GM21528 (cell line): ENCODE measurements around the gene NBPF20.
"Not testable (repeated sequence)": the region's sequence is repeated elsewhere in the genome, so short reads cannot be mapped to it uniquely, and the experiment has no call there.

Experiments used
- ATAC-seq: cut with Tn5 transposase; IDR thresholded peaks from one replicate; pipeline ENCODE4 v1.9.1; 2021; ENCODE audit warnings: mild to moderate bottlenecking, moderate library complexity; ENCODE audit not compliant: unreplicated experiment, low FRiP score

NBPF20 gene

DNA sequence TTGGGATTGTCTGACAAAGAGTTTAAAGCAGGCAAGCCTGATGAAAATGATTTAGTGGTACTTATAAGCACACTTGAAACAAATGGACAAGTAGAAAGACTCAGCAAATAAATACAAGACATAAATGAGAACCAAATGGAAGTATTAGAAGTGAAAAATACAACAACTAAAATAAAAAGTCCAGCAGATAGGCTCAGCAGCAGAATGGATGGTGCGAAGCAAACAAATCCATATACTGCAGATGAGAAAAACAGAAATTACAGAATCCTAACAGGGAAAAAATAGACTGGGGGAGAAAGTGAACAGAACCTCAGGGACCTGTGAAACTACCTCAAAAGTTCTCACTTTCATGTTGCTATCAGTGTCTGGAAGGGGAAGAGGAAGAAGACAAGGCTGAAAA lies 3.9 kb upstream of the NBPF20 start:
- not testable (repeated sequence) for ATAC-seq

DNA sequence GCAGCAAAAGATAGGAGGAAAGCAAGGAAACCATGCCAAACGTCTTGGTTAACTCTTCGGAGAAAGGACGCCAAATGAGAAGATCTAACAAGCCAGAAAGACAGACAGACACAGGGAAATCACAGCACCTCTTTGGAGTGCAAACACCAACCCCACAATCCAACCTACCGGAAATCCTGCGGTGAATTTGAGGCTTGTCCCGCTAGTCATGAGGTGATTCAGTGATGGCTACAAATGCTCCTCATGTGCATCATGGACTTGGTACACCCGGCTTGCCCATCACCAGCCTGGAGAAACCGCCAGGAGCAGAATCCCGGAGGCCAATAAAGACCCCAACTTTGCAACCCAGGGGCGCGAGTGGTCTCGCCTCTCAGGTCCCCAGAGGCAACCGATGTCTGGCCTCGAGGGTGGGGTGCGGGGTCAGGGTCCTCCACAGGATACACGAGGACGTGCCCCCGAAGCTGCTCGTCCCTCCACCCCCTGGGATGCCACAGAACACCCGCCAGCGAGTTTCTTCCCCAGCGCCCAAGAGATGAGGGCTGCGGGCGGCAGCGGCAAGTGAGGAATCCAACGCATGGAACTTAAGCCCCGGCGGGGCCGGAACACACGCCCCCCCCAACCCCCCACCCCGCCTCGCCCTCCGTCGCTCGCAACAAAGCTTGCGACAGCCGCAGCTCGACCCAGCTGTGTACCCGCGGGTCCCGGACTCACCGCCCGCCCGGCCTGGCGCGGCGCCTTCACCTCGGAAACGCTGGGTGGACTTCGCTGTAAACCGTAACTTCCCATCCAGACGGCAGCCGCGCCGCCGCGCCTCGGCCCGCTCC lies 579 bp downstream of the NBPF20 start:
- ATAC-seq = peak; percentile 67

DNA sequence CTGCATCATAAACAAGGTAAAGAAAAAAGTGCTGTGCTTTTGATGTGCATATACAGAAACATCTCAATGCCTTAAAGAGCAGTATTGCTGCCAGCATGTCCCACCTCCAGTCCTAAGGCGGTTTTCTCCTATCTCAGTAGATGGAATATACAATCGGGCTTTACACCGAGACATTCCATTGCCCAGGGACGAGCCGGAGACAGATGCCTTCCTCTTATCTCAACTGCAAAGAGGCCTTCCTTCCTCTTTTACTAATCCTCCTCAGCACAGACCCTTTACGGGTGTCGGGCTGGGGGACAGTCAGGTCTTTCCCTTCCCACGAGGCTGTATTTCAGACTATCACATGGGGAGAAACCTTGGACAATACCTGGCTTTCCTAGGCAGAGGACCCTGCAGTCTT lies 10.3 kb downstream of the NBPF20 start:
- not testable (repeated sequence) for ATAC-seq

DNA sequence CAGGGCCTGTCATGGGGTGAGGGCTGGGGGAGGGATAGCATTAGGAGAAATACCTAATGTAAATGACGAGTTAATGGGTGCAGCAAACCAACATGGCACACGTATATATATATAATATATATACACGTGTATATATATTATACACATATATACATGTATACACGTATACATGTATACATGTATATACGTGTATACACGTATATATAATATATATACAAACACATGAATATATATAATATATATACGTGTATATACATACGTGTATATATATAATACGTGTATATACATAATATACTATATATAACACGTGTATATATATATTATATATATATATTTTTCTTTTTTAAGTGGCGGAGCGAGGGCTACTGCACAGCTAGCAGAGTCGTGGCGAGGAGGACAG lies 18.1 kb downstream of the NBPF20 start:
- ATAC-seq = not testable (repeated sequence)

DNA sequence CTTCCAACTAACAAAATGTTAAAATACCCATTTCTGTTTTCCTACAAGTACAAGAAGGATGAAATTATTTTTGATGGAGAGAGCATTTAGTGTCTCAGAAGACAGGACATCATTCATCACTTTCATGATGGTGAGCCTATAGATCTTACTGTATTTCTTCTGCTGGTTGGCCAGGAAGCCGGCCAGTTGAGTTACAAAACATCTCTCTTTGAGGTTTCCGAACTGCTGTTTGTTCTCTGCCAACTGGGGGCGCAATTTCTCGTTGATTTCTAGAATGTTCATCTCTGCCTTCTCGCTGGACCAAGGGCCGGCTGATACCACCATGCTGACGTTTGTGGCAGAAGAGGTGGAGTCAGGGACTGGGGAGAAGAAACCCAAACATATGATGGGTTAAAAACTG lies 20.5 kb downstream of the NBPF20 start:
- ATAC-seq = not testable (repeated sequence)

DNA sequence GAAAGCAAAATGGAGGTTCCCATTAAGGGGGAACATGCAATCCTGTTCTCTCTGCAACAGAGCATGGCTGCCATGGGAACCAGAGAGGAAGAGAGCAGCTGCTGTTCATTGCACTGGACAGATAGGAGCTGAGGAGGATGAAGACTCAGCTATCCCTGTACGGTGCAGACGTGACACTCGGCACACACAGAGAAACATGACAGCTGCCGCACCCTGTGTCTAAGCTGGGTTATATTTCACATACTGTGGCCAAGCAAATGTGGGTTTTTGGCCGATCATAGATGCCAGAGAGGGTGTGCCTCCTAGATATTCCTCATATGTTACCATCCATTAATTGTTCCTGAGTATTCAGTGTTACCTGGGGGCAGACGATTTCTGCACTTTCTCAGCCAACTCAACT lies 24.7 kb downstream of the NBPF20 start:
- not testable (repeated sequence) for ATAC-seq
